Glutamatergic neuron (in vitro differentiated cells): ENCODE measurements around the gene PCSK7. TPM values are rescaled to one million over a fixed set of nuclear protein-coding genes. Genes with fewer than 3 reads are reported as not detected.

ENCODE experiments used
- DNase-seq: peaks from one replicate; pipeline ENCODE4 v3.0.0; 2022
- H3K27ac Mint-ChIP-seq: one replicate; pipeline ENCODE4 v1.8.0; 2020; ENCODE audit warnings: mild to moderate bottlenecking, mixed read lengths, inconsistent platforms; ENCODE audit not compliant: unreplicated experiment
- H3K27me3 Mint-ChIP-seq: one replicate; pipeline ENCODE4 v1.8.0; 2020; ENCODE audit warnings: mild to moderate bottlenecking, moderate library complexity, mixed read lengths, inconsistent platforms; ENCODE audit not compliant: unreplicated experiment
- H3K36me3 Mint-ChIP-seq: one replicate; pipeline ENCODE4 v1.8.0; 2020; ENCODE audit warnings: mild to moderate bottlenecking, mixed read lengths, inconsistent platforms; ENCODE audit not compliant: unreplicated experiment
- H3K4me1 Mint-ChIP-seq: one replicate; pipeline ENCODE4 v1.8.0; 2020; ENCODE audit warnings: mild to moderate bottlenecking, low read depth, mixed read lengths, inconsistent platforms; ENCODE audit not compliant: unreplicated experiment
- H3K4me3 Mint-ChIP-seq: one replicate; pipeline ENCODE4 v1.8.0; 2020; ENCODE audit warnings: mild to moderate bottlenecking, mixed read lengths, inconsistent platforms; ENCODE audit not compliant: unreplicated experiment
- H3K9me3 Mint-ChIP-seq: one replicate; pipeline ENCODE4 v1.8.0; 2020; ENCODE audit warnings: mild to moderate bottlenecking, moderate library complexity, mixed read lengths, inconsistent platforms; ENCODE audit not compliant: unreplicated experiment
- total RNA-seq: library from RNA; stranded (reverse); fragmentation: NEBNext Ultra II Directional; extraction: Animal tissue kit (Norgen Biotek cat#: 25700); gene quantifications from one replicate; pipeline ENCODE4 v1.2.1, GENCODE V29; 2021; ENCODE audit not compliant: unreplicated experiment
- TF ChIP-seq, protein P1 (sequence below): fragments of 200-600 bp; sonication (generic); IDR thresholded peaks from one replicate; pipeline ENCODE4 v1.5.0; 2021; ENCODE audit not compliant: partially characterized antibody, unreplicated experiment

The PCSK7 gene
- total RNA-seq, 1 donor from 2014 or later = 109 TPM

DNA sequence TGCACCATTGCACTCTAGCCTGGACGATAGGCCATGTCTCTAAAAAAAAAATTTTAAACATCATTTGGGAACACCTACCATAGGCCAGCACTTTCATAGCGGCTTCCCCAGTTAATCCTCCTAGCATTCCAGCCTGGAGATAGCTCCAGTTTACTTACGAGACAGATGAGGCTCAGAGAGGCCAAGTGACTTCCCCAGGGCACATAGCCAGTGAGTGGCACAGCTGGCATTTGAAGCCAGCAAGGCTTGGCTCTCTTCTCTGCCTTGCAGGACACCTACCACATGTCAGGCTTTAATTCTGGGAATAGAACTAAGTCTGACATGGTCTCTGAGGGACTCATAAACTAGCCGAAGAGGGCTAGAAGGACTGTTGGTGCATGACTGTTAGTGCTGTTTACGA, 37.6 kb downstream of the PCSK7 start:
- TF ChIP-seq, protein P1, sequence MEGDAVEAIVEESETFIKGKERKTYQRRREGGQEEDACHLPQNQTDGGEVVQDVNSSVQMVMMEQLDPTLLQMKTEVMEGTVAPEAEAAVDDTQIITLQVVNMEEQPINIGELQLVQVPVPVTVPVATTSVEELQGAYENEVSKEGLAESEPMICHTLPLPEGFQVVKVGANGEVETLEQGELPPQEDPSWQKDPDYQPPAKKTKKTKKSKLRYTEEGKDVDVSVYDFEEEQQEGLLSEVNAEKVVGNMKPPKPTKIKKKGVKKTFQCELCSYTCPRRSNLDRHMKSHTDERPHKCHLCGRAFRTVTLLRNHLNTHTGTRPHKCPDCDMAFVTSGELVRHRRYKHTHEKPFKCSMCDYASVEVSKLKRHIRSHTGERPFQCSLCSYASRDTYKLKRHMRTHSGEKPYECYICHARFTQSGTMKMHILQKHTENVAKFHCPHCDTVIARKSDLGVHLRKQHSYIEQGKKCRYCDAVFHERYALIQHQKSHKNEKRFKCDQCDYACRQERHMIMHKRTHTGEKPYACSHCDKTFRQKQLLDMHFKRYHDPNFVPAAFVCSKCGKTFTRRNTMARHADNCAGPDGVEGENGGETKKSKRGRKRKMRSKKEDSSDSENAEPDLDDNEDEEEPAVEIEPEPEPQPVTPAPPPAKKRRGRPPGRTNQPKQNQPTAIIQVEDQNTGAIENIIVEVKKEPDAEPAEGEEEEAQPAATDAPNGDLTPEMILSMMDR = no peak
- Mint-ChIP-seq H3K4me3 (no peak overlapping the region), H3K4me1 (no peaks in the 10 kb centered on the region), H3K36me3 (no peaks in the 10 kb centered on the region), H3K27me3 (peaks cover 6% of the 10 kb centered on the region), H3K9me3 (no peaks in the 10 kb centered on the region), H3K27ac (no peak overlapping the region)
- DNase-seq = no peak

DNA sequence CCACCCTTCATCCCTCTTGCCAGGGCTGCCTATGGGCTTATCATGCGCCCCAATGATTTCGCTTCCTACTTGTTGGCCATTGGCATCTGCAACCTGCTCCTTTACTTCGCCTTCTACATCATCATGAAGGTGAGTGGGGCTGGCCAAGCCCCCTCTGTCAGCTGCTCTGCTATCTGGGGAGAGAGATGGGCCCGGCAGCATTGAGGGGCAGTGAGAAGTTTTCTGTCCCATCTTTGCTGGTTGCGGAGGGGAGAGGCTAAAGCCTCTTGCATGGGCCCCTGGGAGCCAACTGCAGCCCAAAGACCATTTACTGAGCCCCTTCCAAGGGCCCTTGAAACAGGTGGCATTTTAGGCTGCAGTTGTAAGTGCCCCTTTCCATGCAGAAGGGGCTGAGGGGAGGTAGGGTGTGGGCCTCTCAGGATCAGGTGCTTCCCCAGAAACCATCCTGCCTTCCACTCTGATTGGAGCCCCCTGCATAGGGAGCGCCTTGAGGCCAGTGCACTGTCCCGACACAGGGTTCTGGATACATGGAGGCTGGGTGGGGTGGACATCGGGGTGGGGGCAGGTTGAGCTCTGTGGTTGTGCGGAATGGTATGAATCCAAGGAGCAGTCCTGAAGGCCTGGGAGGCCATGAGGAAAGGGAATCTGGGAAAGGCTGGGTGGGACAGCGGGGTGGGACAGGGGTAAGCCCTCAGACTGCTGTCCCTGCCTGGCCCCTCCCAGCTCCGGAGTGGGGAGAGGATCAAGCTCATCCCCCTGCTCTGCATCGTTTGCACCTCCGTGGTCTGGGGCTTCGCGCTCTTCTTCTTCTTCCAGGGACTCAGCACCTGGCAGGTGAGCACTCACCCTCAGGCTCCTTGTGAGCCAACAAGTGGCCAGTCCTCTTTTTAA, 38.5 kb downstream of the PCSK7 start:
- H3K4me3 Mint-ChIP-seq = no peak overlapping the region
- H3K36me3 Mint-ChIP-seq = no peaks in the 10 kb centered on the region
- DNase-seq = no peak
- H3K9me3 Mint-ChIP-seq = no peaks in the 10 kb centered on the region
- no peak overlapping the region for H3K27ac Mint-ChIP-seq
- H3K27me3 Mint-ChIP-seq = peaks cover 6% of the 10 kb centered on the region
- TF ChIP-seq, protein P1 = no peak
- no peaks in the 10 kb centered on the region for H3K4me1 Mint-ChIP-seq

DNA sequence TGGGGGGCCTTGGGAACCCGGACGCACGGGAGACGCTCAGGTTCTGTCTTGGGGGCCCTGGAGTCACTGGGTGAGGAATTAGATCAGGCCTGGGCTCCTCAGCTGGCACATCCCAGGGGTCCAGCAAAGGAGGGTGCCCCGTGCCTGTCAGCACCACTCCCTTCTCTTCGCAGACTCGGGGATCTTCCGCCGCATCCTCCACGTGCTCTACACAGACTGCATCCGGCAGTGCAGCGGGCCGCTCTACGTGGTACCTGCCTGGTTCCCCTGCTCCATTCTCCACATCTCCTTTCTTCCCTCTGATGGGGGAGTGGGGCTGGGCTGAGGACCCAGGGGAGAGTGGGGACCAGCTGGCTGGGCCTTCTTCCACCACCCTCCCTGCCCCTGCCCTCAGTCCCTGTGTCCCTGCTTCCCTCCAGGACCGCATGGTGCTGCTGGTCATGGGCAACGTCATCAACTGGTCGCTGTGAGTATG, 39.4 kb downstream of the PCSK7 start:
- TF ChIP-seq, protein P1 = no peak
- no peaks in the 10 kb centered on the region for H3K4me1 Mint-ChIP-seq
- no peak overlapping the region for H3K4me3 Mint-ChIP-seq
- peaks cover 2% of the 10 kb centered on the region for H3K27me3 Mint-ChIP-seq
- H3K27ac Mint-ChIP-seq = no peak overlapping the region
- H3K36me3 Mint-ChIP-seq = no peaks in the 10 kb centered on the region
- no peak for DNase-seq
- no peaks in the 10 kb centered on the region for H3K9me3 Mint-ChIP-seq

DNA sequence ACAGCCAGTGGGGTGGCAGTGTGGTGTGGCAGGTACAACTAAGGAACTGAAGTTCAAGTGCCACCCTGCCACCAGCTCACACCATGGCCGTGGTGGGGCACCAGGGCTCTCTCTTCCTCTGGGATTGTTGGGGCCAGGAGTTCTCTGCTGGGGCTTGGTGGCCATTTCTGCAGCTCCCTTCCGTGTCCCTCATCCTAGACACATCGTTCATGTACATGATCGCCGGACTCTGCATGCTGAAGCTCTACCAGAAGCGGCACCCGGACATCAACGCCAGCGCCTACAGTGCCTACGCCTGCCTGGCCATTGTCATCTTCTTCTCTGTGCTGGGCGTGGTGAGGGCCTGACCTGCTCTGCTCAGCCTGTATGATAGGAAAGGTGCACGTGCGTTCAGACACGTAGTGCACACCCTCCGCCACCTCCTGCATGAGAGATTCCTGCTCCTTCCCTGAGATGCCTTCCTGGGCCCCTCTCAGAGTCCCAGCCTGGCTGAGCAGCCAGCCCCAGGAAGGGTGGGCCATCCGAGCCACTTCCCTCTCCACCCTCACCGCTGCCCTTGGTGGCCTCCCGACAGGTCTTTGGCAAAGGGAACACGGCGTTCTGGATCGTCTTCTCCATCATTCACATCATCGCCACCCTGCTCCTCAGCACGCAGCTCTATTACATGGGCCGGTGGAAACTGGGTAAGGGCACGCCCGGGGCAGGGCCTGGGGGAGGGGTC, 40.0 kb downstream of the PCSK7 start:
- no peak overlapping the region for H3K27ac Mint-ChIP-seq
- DNase-seq = no peak
- H3K9me3 Mint-ChIP-seq = no peaks in the 10 kb centered on the region
- no peak overlapping the region for H3K4me3 Mint-ChIP-seq
- TF ChIP-seq, protein P1 = no peak
- no peaks in the 10 kb centered on the region for H3K27me3 Mint-ChIP-seq
- peaks cover 4% of the 10 kb centered on the region for H3K36me3 Mint-ChIP-seq
- no peaks in the 10 kb centered on the region for H3K4me1 Mint-ChIP-seq
